DND-41 (cell line): ENCODE results near the gene FOXP4.

Experiments
- CTCF ChIP-seq: IDR thresholded peaks from 2 replicates; pipeline ENCODE4 v1.5.1; 2012; ENCODE audit warnings: borderline replicate concordance, low read length, moderate library complexity, mild to moderate bottlenecking; ENCODE audit not compliant: poor library complexity, severe bottlenecking; ENCODE audit errors: extremely low read depth
- EZH2 ChIP-seq: IDR thresholded peaks from 3 replicates; pipeline ENCODE4 v1.6.1; 2012; ENCODE audit warnings: borderline replicate concordance, low read depth, mild to moderate bottlenecking, moderate library complexity, low read length, inconsistent platforms; ENCODE audit not compliant: severe bottlenecking

GRCh38 chr6:41591122-41591521 is 44.9 kb downstream of the FOXP4 start:
- TF ChIP-seq EZH2 (no peak), CTCF (no peak)
